Measurements from ENCODE around the gene ANTXR2. TPM values are rescaled to one million over a fixed set of nuclear protein-coding genes. Genes with fewer than 3 reads are reported as not detected.

ANTXR2 gene
- total RNA-seq, 2 donors from 2014 or later: 58.0 to 58.9 TPM

GRCh38 chr4:79864500-79865200 lies 208.4 kb downstream of the ANTXR2 start:
- Mint-ChIP-seq H3K4me3 (no peak overlapping the region), H3K27ac (no peak overlapping the region), H3K27me3 (peaks cover 7% of the 10 kb centered on the region), H3K4me1 (no peaks in the 10 kb centered on the region), H3K36me3 (ENCODE audit: low read depth) (no peaks in the 10 kb centered on the region)
- ATAC-seq: no peak
- no peak for DNase-seq
- no peaks in the 10 kb centered on the region for H3K9me3 ChIP-seq (ENCODE audit: control insufficient read depth, low read length, poor library complexity, severe bottlenecking)

DNA sequence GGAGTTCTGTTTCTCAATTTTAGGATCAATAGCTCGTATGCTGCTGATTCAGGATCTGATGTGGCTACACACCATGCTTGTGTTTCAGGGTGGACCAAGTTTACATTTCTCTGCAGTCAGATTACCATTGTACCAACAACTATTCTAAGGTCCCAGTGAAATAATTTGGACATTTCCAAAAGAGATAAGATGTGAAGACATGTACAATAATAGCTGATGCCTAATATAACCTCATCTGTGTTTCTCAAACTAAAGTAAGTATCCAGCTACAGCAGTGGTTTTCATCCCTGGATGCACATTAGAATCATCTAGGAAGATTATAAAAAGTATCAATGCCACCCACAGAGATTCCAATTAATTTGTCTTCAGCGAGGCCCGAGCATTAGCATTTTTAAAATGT lies 209.7 kb downstream of the ANTXR2 start:
- no peaks in the 10 kb centered on the region for H3K9me3 ChIP-seq (ENCODE audit: control insufficient read depth, low read length, poor library complexity, severe bottlenecking)
- Mint-ChIP-seq H3K36me3 (ENCODE audit: low read depth) (no peaks in the 10 kb centered on the region), H3K27me3 (no peaks in the 10 kb centered on the region), H3K27ac (no peak overlapping the region), H3K4me1 (no peaks in the 10 kb centered on the region), H3K4me3 (no peak overlapping the region)
- ATAC-seq: no peak
- DNase-seq: no peak

DNA sequence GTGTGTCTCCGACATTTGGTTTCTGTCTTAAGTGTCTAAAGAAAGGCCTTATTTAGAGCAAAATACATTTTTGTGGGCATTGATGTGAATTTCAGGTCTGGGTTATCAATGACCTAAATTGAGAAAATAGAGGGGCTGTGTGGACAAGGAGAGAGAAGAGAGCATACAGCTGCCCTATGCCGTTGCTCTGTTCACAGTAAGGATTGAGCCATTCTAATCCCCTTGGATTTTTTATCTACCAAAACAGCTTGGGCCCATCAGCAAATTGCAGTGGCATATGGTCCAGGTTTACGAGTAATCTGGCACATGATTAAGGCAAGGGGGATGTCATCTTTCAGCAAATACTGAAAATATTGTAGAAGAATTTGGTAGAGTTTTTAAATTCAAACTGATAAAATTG lies 210.2 kb downstream of the ANTXR2 start:
- H3K36me3 Mint-ChIP-seq (ENCODE audit: low read depth): no peaks in the 10 kb centered on the region
- DNase-seq (no peak), ATAC-seq (no peak)
- H3K27me3 Mint-ChIP-seq: no peaks in the 10 kb centered on the region
- no peaks in the 10 kb centered on the region for H3K4me1 Mint-ChIP-seq
- no peak overlapping the region for H3K27ac Mint-ChIP-seq
- H3K9me3 ChIP-seq (ENCODE audit: control insufficient read depth, low read length, poor library complexity, severe bottlenecking): no peaks in the 10 kb centered on the region
- H3K4me3 Mint-ChIP-seq: no peak overlapping the region

- H3K9me3 ChIP-seq (ENCODE audit: control insufficient read depth, low read length, poor library complexity, severe bottlenecking): no peaks in the 10 kb centered on the region
- Mint-ChIP-seq H3K4me1 (peaks cover under 1% of the 10 kb centered on the region), H3K27ac (no peak overlapping the region), H3K4me3 (no peak overlapping the region), H3K36me3 (ENCODE audit: low read depth) (no peaks in the 10 kb centered on the region), H3K27me3 (peaks cover 1% of the 10 kb centered on the region)
- DNase-seq: no peak
- no peak for ATAC-seq
Observed at GRCh38 chr4:79857811-79858210, 215.2 kb downstream of the ANTXR2 start.

- Mint-ChIP-seq H3K36me3 (ENCODE audit: low read depth) (no peaks in the 10 kb centered on the region), H3K4me1 (peaks cover 3% of the 10 kb centered on the region), H3K27ac (no peak overlapping the region), H3K27me3 (peaks cover 9% of the 10 kb centered on the region), H3K4me3 (no peak overlapping the region)
- no peaks in the 10 kb centered on the region for H3K9me3 ChIP-seq (ENCODE audit: control insufficient read depth, low read length, poor library complexity, severe bottlenecking)
- no peak for DNase-seq
- no peak for ATAC-seq
Observed at GRCh38 chr4:79856196-79856595, 216.8 kb downstream of the ANTXR2 start.

DNA sequence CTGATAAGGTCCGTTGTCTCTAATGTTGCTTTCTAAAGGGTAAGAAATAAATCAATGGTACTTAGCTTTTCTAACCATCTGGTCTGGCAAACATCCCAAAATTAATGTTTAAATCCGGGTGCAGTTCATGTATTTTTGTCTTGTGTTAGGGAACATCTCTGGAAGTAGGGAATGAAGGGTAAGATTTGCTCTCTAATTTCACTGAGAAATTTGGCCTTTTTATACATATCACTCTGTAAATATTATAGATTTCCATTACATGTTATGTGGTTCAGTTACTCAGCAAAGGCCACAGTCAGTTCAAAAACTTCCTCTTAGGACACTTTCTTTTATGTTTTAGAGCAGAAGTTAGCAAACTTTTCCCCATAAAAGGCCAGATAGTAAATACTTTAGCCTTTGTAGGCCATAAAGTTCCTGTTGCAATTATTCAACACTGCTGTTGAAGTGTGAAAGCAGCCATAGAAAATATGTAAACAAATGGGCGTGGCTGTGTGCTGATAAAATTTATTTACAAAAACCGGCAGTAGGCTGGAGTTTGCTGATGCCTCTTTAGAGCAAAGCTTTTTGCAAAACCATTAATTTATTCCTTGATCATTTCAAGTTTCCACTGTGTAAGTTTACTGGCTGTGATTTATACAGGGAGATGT lies 218.1 kb downstream of the ANTXR2 start:
- no peak for ATAC-seq
- DNase-seq: no peak
- H3K9me3 ChIP-seq (ENCODE audit: control insufficient read depth, low read length, poor library complexity, severe bottlenecking): no peaks in the 10 kb centered on the region
- peaks cover 9% of the 10 kb centered on the region for H3K27me3 Mint-ChIP-seq
- H3K4me1 Mint-ChIP-seq: peaks cover 3% of the 10 kb centered on the region
- H3K27ac Mint-ChIP-seq: no peak overlapping the region
- no peak overlapping the region for H3K4me3 Mint-ChIP-seq
- H3K36me3 Mint-ChIP-seq (ENCODE audit: low read depth): no peaks in the 10 kb centered on the region

- Mint-ChIP-seq H3K27ac (no peak overlapping the region), H3K4me1 (peaks cover 3% of the 10 kb centered on the region), H3K36me3 (ENCODE audit: low read depth) (no peaks in the 10 kb centered on the region), H3K4me3 (no peak overlapping the region), H3K27me3 (peaks cover 9% of the 10 kb centered on the region)
- DNase-seq: no peak
- no peaks in the 10 kb centered on the region for H3K9me3 ChIP-seq (ENCODE audit: control insufficient read depth, low read length, poor library complexity, severe bottlenecking)
- no peak for ATAC-seq
Observed at GRCh38 chr4:79852305-79852730, 220.7 kb downstream of the ANTXR2 start.

- Mint-ChIP-seq H3K27ac (no peak overlapping the region), H3K27me3 (peaks cover 9% of the 10 kb centered on the region), H3K36me3 (ENCODE audit: low read depth) (no peaks in the 10 kb centered on the region), H3K4me1 (peaks cover 3% of the 10 kb centered on the region), H3K4me3 (no peak overlapping the region)
- ATAC-seq (no peak), DNase-seq (no peak)
- H3K9me3 ChIP-seq (ENCODE audit: control insufficient read depth, low read length, poor library complexity, severe bottlenecking): no peaks in the 10 kb centered on the region
Observed at GRCh38 chr4:79851625-79852304, 221.3 kb downstream of the ANTXR2 start.

Other genes starting within 250 kb of the ANTXR2 start
- gene PRDM8, start 124.3 kb upstream of the ANTXR2 start, total RNA-seq: 10 to 100 TPM; 10.2 to 20.0 TPM
- under 1 TPM; 0.05 to 0.08 TPM for gene FGF5, start 193.4 kb upstream of the ANTXR2 start, total RNA-seq